H1 (cell line): ENCODE measurements around the gene IFT172. TPM values are rescaled to one million over a fixed set of nuclear protein-coding genes. Genes with fewer than 3 reads are reported as not detected.

Experiments used
- CTCF ChIA-PET: fragments of 300-600 bp; sonication (Branson Sonifier 250); formaldehyde crosslinking; loops from one replicate; lab custom pipeline; 2021; ENCODE audit not compliant: partially characterized antibody; lab: Charles Lee
- POLR2A ChIA-PET: fragments of 300-600 bp; sonication (Branson Sonifier 250); formaldehyde crosslinking; loops from one replicate; lab custom pipeline; 2021; ENCODE audit warnings: inconsistent platforms; ENCODE audit not compliant: partially characterized antibody; lab: Charles Lee
- DNase-seq, 2 experiments: peaks; one replicate each; pipeline versions ENCODE4 v3.0.0 to v3.0.0-alpha.2; 2010 to 2022; ENCODE audit warnings: low spot score in 2 of 2, low read depth in 1 of 2, mixed read lengths in 1 of 2
- FAIRE-seq: peaks from 2 replicates; lab custom pipeline; 2011; peaks lifted over from hg19 to GRCh38; lab: Jason Lieb, UNC
- H2AFZ ChIP-seq: 2 replicates; pipeline ENCODE4 v1.8.1; 2012; ENCODE audit warnings: low read length, inconsistent platforms
- H2AK5ac ChIP-seq: 2 replicates; pipeline ENCODE4 v1.6.1; 2013; ENCODE audit warnings: low read depth, low read length
- H2BK120ac ChIP-seq: replicated peaks from 2 replicates; pipeline ENCODE3; 2013; ENCODE audit warnings: low read depth, low read length, inconsistent platforms
- H2BK12ac ChIP-seq: 2 replicates; pipeline ENCODE4 v1.6.1; 2013; ENCODE audit warnings: low read depth, low read length
- H2BK15ac ChIP-seq: 2 replicates; pipeline ENCODE4 v1.6.1; 2013; ENCODE audit warnings: low read length
- H2BK20ac ChIP-seq: 2 replicates; pipeline ENCODE4 v1.6.1; 2013; ENCODE audit warnings: low read length
- H2BK5ac ChIP-seq: 2 replicates; pipeline ENCODE4 v1.6.1; 2013; ENCODE audit warnings: low read depth, low read length
- H3K14ac ChIP-seq: 2 replicates; pipeline ENCODE4 v1.6.1; 2013; ENCODE audit warnings: inconsistent platforms; ENCODE audit not compliant: insufficient read length
- H3K18ac ChIP-seq: 2 replicates; pipeline ENCODE4 v1.6.1; 2013; ENCODE audit warnings: low read length; ENCODE audit errors: extremely low read depth
- H3K23ac ChIP-seq: 2 replicates; pipeline ENCODE4 v1.6.1; 2013; ENCODE audit warnings: inconsistent platforms; ENCODE audit not compliant: insufficient read length
- H3K23me2 ChIP-seq: 2 replicates; pipeline ENCODE4 v1.6.1; 2013; ENCODE audit warnings: low read depth, low read length
- H3K27ac ChIP-seq: 2 replicates; pipeline ENCODE4 v1.6.1; 2011; ENCODE audit warnings: low read depth, low read length, inconsistent platforms
- H3K27me3 ChIP-seq, 4 experiments: replicated peaks in 1 of 4; 1 replicate in 1 of 4; 2 replicates in 3 of 4; pipeline versions ENCODE4 v1.6.1 to v1.8.1; 2011 to 2013; ENCODE audit warnings: low read length in 3 of 4, mild to moderate bottlenecking in 3 of 4, inconsistent platforms in 2 of 4, mixed read lengths in 2 of 4, moderate library complexity in 1 of 4; ENCODE audit not compliant: control insufficient read depth in 3 of 4, insufficient read depth in 3 of 4; ENCODE audit errors: extremely low read depth in 1 of 4
- H3K36me3 ChIP-seq, 4 experiments: 2 replicates each; pipeline versions ENCODE4 v1.6.1 to v1.8.1; 2011 to 2013; ENCODE audit warnings: mild to moderate bottlenecking in 4 of 4, low read length in 3 of 4, moderate library complexity in 2 of 4, control low read depth in 1 of 4, inconsistent platforms in 1 of 4; ENCODE audit not compliant: insufficient read depth in 4 of 4, control insufficient read depth in 2 of 4
- H3K4ac ChIP-seq: replicated peaks from 2 replicates; pipeline ENCODE3; 2013; ENCODE audit warnings: low read length, low read depth, mixed read lengths, inconsistent platforms; ENCODE audit not compliant: insufficient read length
- H3K4me1 ChIP-seq, 4 experiments: replicated peaks in 1 of 4; 1 replicate in 1 of 4; 2 replicates in 3 of 4; pipeline versions ENCODE4 v1.6.1 to v1.8.1; 2011 to 2013; ENCODE audit warnings: low read length in 3 of 4, inconsistent platforms in 2 of 4, mixed read lengths in 1 of 4; ENCODE audit not compliant: insufficient read depth in 4 of 4, control insufficient read depth in 3 of 4
- H3K4me2 ChIP-seq, 2 experiments: 2 replicates each; pipeline versions ENCODE4 v1.6.1 to v1.8.1; 2011 to 2013; ENCODE audit warnings: low read depth in 2 of 2, low read length in 2 of 2, control low read depth in 1 of 2, inconsistent platforms in 1 of 2, mild to moderate bottlenecking in 1 of 2; ENCODE audit not compliant: insufficient read depth in 1 of 2
- H3K4me3 ChIP-seq, 4 experiments: fragments of 200-600, 300-600 bp in 1 of 4; sonication (generic), shearing (Covaris generic), sonication (Bioruptor Twin) in 1 of 4; 2 replicates each; pipeline versions ENCODE4 v1.5.1 to v1.8.1; 2011 to 2016; ENCODE audit warnings: low read length in 4 of 4, low read depth in 3 of 4, control low read depth in 2 of 4, inconsistent platforms in 2 of 4, mild to moderate bottlenecking in 2 of 4, mixed read lengths in 1 of 4, moderate library complexity in 1 of 4; ENCODE audit not compliant: insufficient read depth in 2 of 4; ENCODE audit errors: extremely low read depth in 1 of 4
- H3K56ac ChIP-seq: replicated peaks from 2 replicates; pipeline ENCODE3; 2013; ENCODE audit warnings: low read depth, mild to moderate bottlenecking, mixed read lengths, low read length, inconsistent platforms; ENCODE audit not compliant: insufficient read length
- H3K79me1 ChIP-seq: 2 replicates; pipeline ENCODE4 v1.6.1; 2013; ENCODE audit warnings: low read depth, low read length, control low read depth
- H3K79me2 ChIP-seq, 2 experiments: 2 replicates each; pipeline versions ENCODE4 v1.6.1 to v1.8.1; 2012 to 2013; ENCODE audit warnings: low read length in 2 of 2, mild to moderate bottlenecking in 2 of 2, inconsistent platforms in 1 of 2; ENCODE audit not compliant: insufficient read depth in 2 of 2, control insufficient read depth in 1 of 2
- H3K9ac ChIP-seq, 4 experiments: replicated peaks in 1 of 4; 1 replicate in 1 of 4; 2 replicates in 3 of 4; pipeline versions ENCODE4 v1.6.1 to v1.8.1; 2011 to 2013; ENCODE audit warnings: low read depth in 3 of 4, low read length in 3 of 4, control low read depth in 2 of 4, mild to moderate bottlenecking in 2 of 4, moderate library complexity in 2 of 4, inconsistent platforms in 1 of 4; ENCODE audit errors: extremely low read depth in 1 of 4
- H3K9me3 ChIP-seq, 2 experiments: 2 replicates each; pipeline versions ENCODE4 v1.6.1 to v1.8.1; 2012 to 2013; ENCODE audit warnings: mild to moderate bottlenecking in 2 of 2, moderate library complexity in 2 of 2, control low read depth in 1 of 2, inconsistent platforms in 1 of 2, low read depth in 1 of 2, low read length in 1 of 2, mixed read lengths in 1 of 2; ENCODE audit not compliant: insufficient read depth in 2 of 2
- H4K20me1 ChIP-seq, 2 experiments: replicated peaks in 1 of 2; 2 replicates each; pipeline versions ENCODE3 to v1.8.1; 2011 to 2013; ENCODE audit warnings: inconsistent platforms in 2 of 2, low read length in 2 of 2, mild to moderate bottlenecking in 1 of 2; ENCODE audit not compliant: insufficient read depth in 2 of 2, control insufficient read depth in 1 of 2
- H4K5ac ChIP-seq: 2 replicates; pipeline ENCODE4 v1.6.1; 2013; ENCODE audit warnings: low read length, low read depth, mixed read lengths, inconsistent platforms; ENCODE audit not compliant: insufficient read length
- H4K8ac ChIP-seq: 2 replicates; pipeline ENCODE4 v1.8.0; 2013; ENCODE audit warnings: mild to moderate bottlenecking, moderate library complexity, low read length, inconsistent platforms; ENCODE audit not compliant: insufficient read depth; ENCODE audit errors: extremely low read depth
- H4K91ac ChIP-seq: replicated peaks from 2 replicates; pipeline ENCODE3; 2013; ENCODE audit warnings: low read length, mixed read lengths, inconsistent platforms; ENCODE audit not compliant: insufficient read length
- CREB1 ChIP-seq: IDR thresholded peaks from 2 replicates; pipeline ENCODE4 v1.6.1; 2012; ENCODE audit warnings: inconsistent platforms
- HDAC6 ChIP-seq: IDR thresholded peaks from one replicate; pipeline ENCODE4 v1.7.1; 2012; ENCODE audit warnings: low read depth, mild to moderate bottlenecking, inconsistent platforms, low read length, moderate library complexity
- KDM1A ChIP-seq: fragments of 200-600, 300-600 bp; sonication (generic); IDR thresholded peaks from 2 replicates; pipeline ENCODE4 v1.7.1; 2016; ENCODE audit warnings: mild to moderate bottlenecking, low read length, borderline replicate concordance
- whole genome bisulfite sequencing, 2 experiments: shearing (Covaris generic) in 1 of 2; methylation state at CpG; one replicate each; pipeline versions ENCODE4 v1.1.6 to v1.1.7; 2013 to 2015; ENCODE audit warnings: low lambda C conversion rate in 2 of 2, mixed read lengths in 2 of 2, inconsistent platforms in 1 of 2, low coverage in 1 of 2, missing lambda C conversion rate in 1 of 2; ENCODE audit not compliant: insufficient replicate concordance in 2 of 2, insufficient coverage in 1 of 2, insufficient read length in 1 of 2; ENCODE audit errors: extremely low coverage in 1 of 2, missing lambda C conversion rate in 1 of 2; 5-methylcytosine and 5-hydroxymethylcytosine counted together
- polyA plus RNA-seq, 7 experiments: library from polyadenylated mRNA; depleted of rRNA in 3 of 7; stranded (reverse) in 5 of 7; unstranded in 2 of 7; fragments of >200 nt in 5 of 7; fragments of 200-250 nt in 2 of 7; gene quantifications; 1 replicate in 5 of 7; 2 replicates in 1 of 7; 4 replicates in 1 of 7; pipeline versions ENCODE4 v1.2.1 to v1.2.3, GENCODE V29; 2011 to 2013; ENCODE audit warnings: missing spikeins in 2 of 7, mixed read lengths in 2 of 7
- total RNA-seq: library from RNA; stranded (reverse); fragmentation: NEBNext Ultra II Directional; extraction: Animal tissue kit (Norgen Biotek cat#: 25700); gene quantifications from 2 replicates; pipeline ENCODE4 v1.2.1, GENCODE V29; 2021
- TF ChIP-seq, protein P1 (sequence below): IDR thresholded peaks from 2 replicates; pipeline ENCODE4 v1.6.1; 2011; ENCODE audit warnings: low read length, improper control_type of control experiment

IFT172 gene
- total and polyA plus RNA-seq, 2 of the 8 experiments (the other 6 are each of a cell fraction or from before 2014, with no cell fraction given) = 13.5 to 14.0 TPM

- no peak overlapping the region for H2BK12ac ChIP-seq
- no peak for FAIRE-seq
- H3K9me3 ChIP-seq = no peaks in the 10 kb centered on the region
- CTCF ChIA-PET = interaction anchor here (1.1 kb wide), 1 partner anchor 220 kb away, joined by 3 read pairs; no protein-coding TSS in a partner anchor
- H3K4ac ChIP-seq = no peak overlapping the region
- TF ChIP-seq HDAC6 (no peak), CREB1 (no peak), KDM1A (no peak)
- TF ChIP-seq, protein P1, sequence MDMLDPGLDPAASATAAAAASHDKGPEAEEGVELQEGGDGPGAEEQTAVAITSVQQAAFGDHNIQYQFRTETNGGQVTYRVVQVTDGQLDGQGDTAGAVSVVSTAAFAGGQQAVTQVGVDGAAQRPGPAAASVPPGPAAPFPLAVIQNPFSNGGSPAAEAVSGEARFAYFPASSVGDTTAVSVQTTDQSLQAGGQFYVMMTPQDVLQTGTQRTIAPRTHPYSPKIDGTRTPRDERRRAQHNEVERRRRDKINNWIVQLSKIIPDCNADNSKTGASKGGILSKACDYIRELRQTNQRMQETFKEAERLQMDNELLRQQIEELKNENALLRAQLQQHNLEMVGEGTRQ = no peak
- TF ChIP-seq, all 59 proteins: peak for 0
- no peak overlapping the region for H2AK5ac ChIP-seq
- no peaks in the 10 kb centered on the region; the same call in 1 of the 2 replicates for H3K79me1 ChIP-seq
- H2BK5ac ChIP-seq = no peak overlapping the region
- no peak overlapping the region for H4K5ac ChIP-seq
- no peak overlapping the region for H3K56ac ChIP-seq
- WGBS, 2 experiments = 93% methylated on average over 7 of the region's 7 CpGs; no CpG with 5 or more reads in 1 of the 2 experiments
- POLR2A ChIA-PET = no interaction called here
- H3K14ac ChIP-seq = no peak overlapping the region
- no peak overlapping the region for H3K27ac ChIP-seq
- no peak overlapping the region for H4K91ac ChIP-seq
- no peak overlapping the region for H2BK15ac ChIP-seq
- H3K4me1 ChIP-seq = peaks cover 0 to 4% (median 1%) of the 10 kb centered on the region in 4 experiments; a peak in 1 of 7 replicates
- H3K27me3 ChIP-seq = no peaks in the 10 kb centered on the region
- H2AFZ ChIP-seq = no peak overlapping the region
- no peak overlapping the region for H3K4me3 ChIP-seq
- no peak overlapping the region for H3K23ac ChIP-seq
- H4K8ac ChIP-seq = no peak overlapping the region
- H3K79me2 ChIP-seq = no peaks in the 10 kb centered on the region
- H3K9ac ChIP-seq = no peak overlapping the region
- no peak overlapping the region for H2BK120ac ChIP-seq
- no peaks in the 10 kb centered on the region for H4K20me1 ChIP-seq
- no peak overlapping the region for H3K18ac ChIP-seq
- H3K4me2 ChIP-seq = no peak overlapping the region
- no peaks in the 10 kb centered on the region for H3K36me3 ChIP-seq
- H2BK20ac ChIP-seq = no peak overlapping the region
- DNase-seq = no peak
- H3K23me2 ChIP-seq = no peaks in the 10 kb centered on the region
Observed at GRCh38 chr2:27464443-27464842, 25.1 kb downstream of the IFT172 start.
